Lower lobe of right lung (tissue), 2 donors: ENCODE results near the gene MMP25. TPM values are rescaled to one million over a fixed set of nuclear protein-coding genes. Genes with fewer than 3 reads are reported as not detected.

Experiments used
- ATAC-seq, 2 donors: fragments of 200-7000 bp; cut with Tn5 transposase; one replicate each; pipeline ENCODE4 v1.9.1; 2020 to 2022; ENCODE audit warnings: mild to moderate bottlenecking in 2 of 2, moderate library complexity in 2 of 2
- DNase-seq: peaks from one replicate; pipeline ENCODE4 v3.0.0-alpha.2; 2020
- H3K27ac ChIP-seq: fragments of 200-600 bp; one replicate; pipeline ENCODE4 v1.8.0; 2022
- H3K27me3 ChIP-seq: fragments of 200-600 bp; one replicate; pipeline ENCODE4 v1.8.0; 2022; ENCODE audit warnings: low read depth
- H3K36me3 ChIP-seq: fragments of 200-600 bp; one replicate; pipeline ENCODE4 v1.8.0; 2022; ENCODE audit warnings: mild to moderate bottlenecking
- H3K4me1 ChIP-seq: fragments of 200-600 bp; one replicate; pipeline ENCODE4 v1.8.0; 2022
- H3K4me3 ChIP-seq: fragments of 200-600 bp; one replicate; pipeline ENCODE4 v1.8.0; 2022; ENCODE audit warnings: mild to moderate bottlenecking
- H3K9me3 ChIP-seq: fragments of 200-600 bp; one replicate; pipeline ENCODE4 v1.8.0; 2022
- intact Hi-C: fragments of 100-400 bp; cut with DNase I; formaldehyde crosslinking; loops from one replicate; pipeline ENCODE4 v1.11.0; 2022
- total RNA-seq: library from RNA; stranded (reverse); fragmentation: NEBNext Ultra II Directional; extraction: Animal tissue kit (Norgen Biotek cat#: 25700); gene quantifications from one replicate; pipeline ENCODE4 v1.2.1, GENCODE V29; 2021
- TF ChIP-seq, protein P1 (sequence below): fragments of 200-600 bp; IDR thresholded peaks from one replicate; pipeline ENCODE4 v1.8.0; 2022; ENCODE audit warnings: antibody characterized with exemption, mild to moderate bottlenecking
- donor health status: DM: no; HTN: yes; CAD: no; lungs with severe emphysema.

MMP25 gene
- total RNA-seq, 1 donor from 2014 or later: 22.7 TPM

DNA sequence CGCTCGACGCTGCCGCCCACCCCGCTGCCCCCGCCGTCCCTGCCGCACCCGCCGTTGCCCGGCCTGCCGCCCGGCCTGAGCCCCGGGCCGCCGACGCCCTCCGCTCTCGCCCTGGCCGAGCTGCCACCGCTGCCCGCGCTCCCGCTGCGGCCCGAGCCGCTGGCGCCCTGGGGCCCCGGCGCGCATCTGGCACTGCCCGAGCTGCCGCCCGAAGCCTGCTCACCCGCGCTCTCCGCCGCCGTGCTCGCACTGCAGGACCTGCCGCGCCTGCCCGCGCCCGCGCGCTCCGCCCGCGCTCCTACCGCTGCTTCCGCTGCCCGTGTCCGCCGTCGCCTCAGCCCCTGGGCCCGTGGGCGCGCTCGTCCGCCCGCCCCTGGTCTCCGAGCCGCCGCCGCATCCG lies 42.0 kb upstream of the MMP25 start:
- intact Hi-C loops: no loop called here
- DNase-seq: no peak
- TF ChIP-seq, protein P1, sequence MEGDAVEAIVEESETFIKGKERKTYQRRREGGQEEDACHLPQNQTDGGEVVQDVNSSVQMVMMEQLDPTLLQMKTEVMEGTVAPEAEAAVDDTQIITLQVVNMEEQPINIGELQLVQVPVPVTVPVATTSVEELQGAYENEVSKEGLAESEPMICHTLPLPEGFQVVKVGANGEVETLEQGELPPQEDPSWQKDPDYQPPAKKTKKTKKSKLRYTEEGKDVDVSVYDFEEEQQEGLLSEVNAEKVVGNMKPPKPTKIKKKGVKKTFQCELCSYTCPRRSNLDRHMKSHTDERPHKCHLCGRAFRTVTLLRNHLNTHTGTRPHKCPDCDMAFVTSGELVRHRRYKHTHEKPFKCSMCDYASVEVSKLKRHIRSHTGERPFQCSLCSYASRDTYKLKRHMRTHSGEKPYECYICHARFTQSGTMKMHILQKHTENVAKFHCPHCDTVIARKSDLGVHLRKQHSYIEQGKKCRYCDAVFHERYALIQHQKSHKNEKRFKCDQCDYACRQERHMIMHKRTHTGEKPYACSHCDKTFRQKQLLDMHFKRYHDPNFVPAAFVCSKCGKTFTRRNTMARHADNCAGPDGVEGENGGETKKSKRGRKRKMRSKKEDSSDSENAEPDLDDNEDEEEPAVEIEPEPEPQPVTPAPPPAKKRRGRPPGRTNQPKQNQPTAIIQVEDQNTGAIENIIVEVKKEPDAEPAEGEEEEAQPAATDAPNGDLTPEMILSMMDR: no peak
- ATAC-seq: no peak
- Histone ChIP-seq H3K4me1 (peaks cover 29% of the 10 kb centered on the region), H3K27me3 (peaks cover 28% of the 10 kb centered on the region), H3K36me3 (no peaks in the 10 kb centered on the region), H3K9me3 (no peaks in the 10 kb centered on the region), H3K27ac (no peak overlapping the region), H3K4me3 (peak overlapping the region; percentile 49)

DNA sequence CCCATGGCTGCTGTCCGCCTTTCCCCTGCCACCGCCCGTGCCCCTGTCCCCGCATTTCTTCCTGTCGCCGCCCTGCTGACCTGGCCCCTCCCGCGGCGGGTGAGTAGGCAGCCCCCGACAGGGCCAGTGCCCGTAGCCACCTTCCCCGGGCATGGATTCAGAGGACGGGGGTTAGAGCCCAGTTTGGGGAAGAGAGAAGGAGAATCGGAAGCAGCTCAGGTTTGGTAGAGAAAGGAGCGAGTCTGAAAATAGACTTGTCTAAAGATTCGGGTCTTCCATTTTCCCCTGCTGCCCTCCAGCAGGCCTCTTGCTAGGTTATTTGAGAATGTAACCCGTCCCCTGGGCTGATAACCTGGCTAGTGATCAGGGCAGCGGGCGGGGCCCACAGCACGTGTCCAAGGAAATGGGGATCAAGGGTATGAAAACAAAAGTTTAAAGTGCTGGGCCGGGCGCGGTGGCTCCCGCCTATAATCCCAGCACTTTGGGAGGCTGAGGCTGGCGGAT lies 41.5 kb upstream of the MMP25 start:
- H3K9me3 ChIP-seq: no peaks in the 10 kb centered on the region
- DNase-seq: no peak
- peaks cover 32% of the 10 kb centered on the region for H3K4me1 ChIP-seq
- ATAC-seq: peak; percentile 12 to 35
- intact Hi-C loops: no loop called here
- H3K4me3 ChIP-seq: peak overlapping the region; percentile 49
- no peaks in the 10 kb centered on the region for H3K36me3 ChIP-seq
- TF ChIP-seq, protein P1: no peak
- peaks cover 33% of the 10 kb centered on the region for H3K27me3 ChIP-seq
- H3K27ac ChIP-seq: peak overlapping the region; percentile 73

DNA sequence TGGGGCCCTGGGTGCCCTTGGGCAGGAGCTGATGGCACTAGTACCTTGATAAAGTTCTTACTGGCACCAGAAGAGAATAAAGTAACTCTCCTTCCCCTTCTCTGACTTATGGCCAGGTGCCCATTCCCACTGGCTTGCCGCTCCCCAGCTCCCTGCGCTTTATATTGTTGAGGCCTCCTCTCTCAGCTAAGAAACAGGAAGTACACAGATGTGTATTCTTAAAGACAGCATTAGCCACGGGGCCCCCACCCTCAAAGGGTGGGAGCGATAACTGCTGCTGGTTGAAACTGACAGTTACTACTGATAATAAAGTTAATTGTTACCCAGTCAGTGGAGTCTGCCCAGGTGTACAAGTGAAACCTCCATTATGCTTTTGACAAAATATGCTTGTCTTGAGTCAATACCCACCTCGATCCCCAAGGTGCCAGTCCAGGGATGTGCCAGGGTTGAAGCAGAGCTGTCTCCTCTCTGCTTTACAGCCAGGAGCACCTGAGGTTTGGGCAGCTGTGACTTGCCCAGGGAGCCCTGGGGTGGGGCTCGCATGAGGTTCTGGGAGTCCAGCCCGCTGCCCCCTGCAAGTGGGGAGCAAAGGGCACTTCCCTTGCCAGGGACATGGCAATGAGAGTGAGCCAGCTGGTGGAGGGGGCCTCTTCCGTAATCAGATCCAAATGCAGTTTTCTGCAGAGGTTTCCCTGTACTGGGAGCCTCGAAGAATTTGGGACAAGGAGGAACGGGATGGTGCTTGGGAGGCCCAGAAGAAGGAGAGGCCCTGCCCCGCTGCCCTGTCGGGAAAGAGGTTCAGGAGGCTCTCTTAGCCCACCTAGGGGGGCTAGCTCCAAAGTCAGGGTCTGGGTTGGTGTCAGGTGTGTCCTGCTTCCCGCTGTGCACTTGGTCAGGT lies 39.1 kb upstream of the MMP25 start:
- Histone ChIP-seq H3K36me3 (no peaks in the 10 kb centered on the region), H3K4me1 (peaks cover 32% of the 10 kb centered on the region), H3K27ac (peak overlapping the region; percentile 59), H3K4me3 (peak overlapping the region; percentile 15), H3K9me3 (no peaks in the 10 kb centered on the region), H3K27me3 (peaks cover 50% of the 10 kb centered on the region)
- intact Hi-C loops: no loop called here
- ATAC-seq (no peak), DNase-seq (no peak)
- TF ChIP-seq, protein P1: no peak

DNA sequence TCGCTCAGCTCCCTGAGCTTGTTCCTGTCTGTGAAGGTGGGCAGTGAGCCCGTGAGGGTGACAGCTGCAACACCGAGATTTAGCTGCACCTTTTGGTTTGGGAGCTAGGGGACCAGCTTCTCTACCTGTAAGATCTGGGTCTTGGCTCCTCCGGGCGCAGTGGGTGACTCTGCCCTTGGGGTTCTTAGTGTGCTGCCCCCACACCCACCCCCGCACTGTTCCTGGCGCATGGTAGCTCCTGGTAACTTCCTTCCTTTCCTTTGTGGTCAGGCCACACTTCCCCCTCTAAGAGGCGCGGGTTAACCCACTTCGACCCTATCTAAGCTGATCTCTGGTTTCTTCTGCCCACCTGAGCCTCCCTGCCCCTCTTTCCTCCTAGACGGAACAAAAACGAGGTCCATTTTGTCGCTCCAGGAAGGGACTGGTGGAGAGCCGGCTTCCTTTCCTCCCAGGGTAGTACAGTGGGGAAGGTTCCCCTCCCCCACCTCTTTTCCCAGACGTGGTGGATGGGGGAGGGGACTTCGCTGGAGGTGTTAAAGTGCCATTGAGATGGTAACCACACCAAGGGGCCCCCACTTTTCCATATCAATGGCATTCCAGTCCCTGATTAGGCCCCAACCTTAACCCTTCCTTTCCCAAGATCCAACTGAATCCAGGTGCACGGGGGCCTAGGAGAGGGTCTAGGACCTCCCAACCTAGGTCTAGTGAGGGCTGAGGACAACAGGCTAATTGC lies 38.2 kb upstream of the MMP25 start:
- Histone ChIP-seq H3K27me3 (peaks cover 59% of the 10 kb centered on the region), H3K36me3 (no peaks in the 10 kb centered on the region), H3K27ac (peak overlapping the region; percentile 59), H3K4me1 (peaks cover 32% of the 10 kb centered on the region), H3K4me3 (peak overlapping the region; percentile 15), H3K9me3 (no peaks in the 10 kb centered on the region)
- TF ChIP-seq, protein P1: no peak
- no peak for ATAC-seq
- peak; percentile 75 for DNase-seq
- intact Hi-C loops: no loop called here

DNA sequence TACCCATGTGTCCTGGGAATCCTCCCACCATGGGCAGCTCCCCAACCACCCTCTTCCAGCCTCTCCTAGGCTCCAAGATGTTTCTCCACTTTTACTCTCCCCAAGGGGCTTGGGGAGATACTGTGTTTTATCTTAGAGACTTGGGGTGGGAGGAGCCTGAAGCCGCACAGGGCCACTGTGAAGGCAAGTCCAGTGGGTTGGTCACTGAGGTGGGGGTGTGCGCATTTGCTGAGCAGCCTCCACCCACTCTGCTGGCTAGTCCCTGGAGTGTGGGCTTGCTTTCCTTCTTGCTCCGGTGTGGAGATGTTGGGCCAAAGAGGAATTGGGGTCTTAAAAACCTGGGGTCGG lies 37.7 kb upstream of the MMP25 start:
- no peak for DNase-seq
- no peak for ATAC-seq
- TF ChIP-seq, protein P1: no peak
- H3K27ac ChIP-seq: peak overlapping the region; percentile 59
- intact Hi-C loops: no loop called here
- H3K9me3 ChIP-seq: no peaks in the 10 kb centered on the region
- H3K36me3 ChIP-seq: no peaks in the 10 kb centered on the region
- peak overlapping the region; percentile 15 for H3K4me3 ChIP-seq
- H3K4me1 ChIP-seq: peaks cover 32% of the 10 kb centered on the region
- peaks cover 64% of the 10 kb centered on the region for H3K27me3 ChIP-seq
